PC-9 (cell line): ENCODE measurements around the gene EXOSC7. TPM values are rescaled to one million over a fixed set of nuclear protein-coding genes. Genes with fewer than 3 reads are reported as not detected.

ENCODE experiments used
- BruUV-seq: library from RNA; stranded (reverse); fragments of 400-500 nt; replicated peaks from 2 replicates; lab custom pipeline; 2021; lab: Mats Ljungman, UMichigan
- CTCF ChIA-PET: fragments of 300-600 bp; sonication (Branson Sonifier 250); formaldehyde crosslinking; loops from one replicate; lab custom pipeline; 2022; ENCODE audit warnings: antibody characterized with exemption; lab: Charles Lee
- POLR2A ChIA-PET: fragments of 300-600 bp; sonication (Branson Sonifier 250); formaldehyde crosslinking; loops from one replicate; lab custom pipeline; 2022; ENCODE audit warnings: antibody characterized with exemption; ENCODE audit not compliant: unreplicated experiment; lab: Charles Lee
- DNase-seq, 2 experiments: peaks; one replicate each; pipeline versions ENCODE4 v3.0.0 to v3.0.0-alpha.2; 2015 to 2022; ENCODE audit warnings: mixed read lengths in 1 of 2
- H2AFZ ChIP-seq: fragments of 200-600 bp; sonication (generic); 2 replicates; pipeline ENCODE4 v1.8.1; 2017; ENCODE audit warnings: antibody characterized with exemption
- H3F3A ChIP-seq: fragments of 200-600 bp; sonication (generic); 2 replicates; pipeline ENCODE4 v1.8.1; 2017; ENCODE audit warnings: antibody characterized with exemption, mild to moderate bottlenecking, low read depth; ENCODE audit not compliant: insufficient read depth
- H3K27ac ChIP-seq: fragments of 200-600 bp; sonication (generic); 2 replicates; pipeline ENCODE4 v1.6.1; 2016; ENCODE audit warnings: mixed run types
- H3K27me3 ChIP-seq: fragments of 200-600 bp; sonication (generic); 2 replicates; pipeline ENCODE4 v1.6.1; 2016; ENCODE audit warnings: low read depth, mixed run types; ENCODE audit not compliant: insufficient read depth
- H3K36me3 ChIP-seq: fragments of 200-600 bp; sonication (generic); 2 replicates; pipeline ENCODE4 v1.6.1; 2016; ENCODE audit warnings: low read depth, mixed run types
- H3K4me1 ChIP-seq: fragments of 200-600 bp; sonication (generic); replicated peaks from 2 replicates; pipeline ENCODE4 v1.6.1; 2016; ENCODE audit warnings: mixed run types; ENCODE audit not compliant: insufficient read depth
- H3K4me2 ChIP-seq: fragments of 200-600 bp; sonication (generic); 2 replicates; pipeline ENCODE4 v1.6.1; 2017; ENCODE audit warnings: mixed run types
- H3K4me3 ChIP-seq: fragments of 200-600 bp; sonication (generic); 2 replicates; pipeline ENCODE4 v1.6.1; 2016; ENCODE audit warnings: mixed run types
- H3K79me2 ChIP-seq: fragments of 200-600 bp; sonication (generic); 2 replicates; pipeline ENCODE4 v1.6.1; 2017; ENCODE audit warnings: low read depth, mixed run types
- H3K9me2 ChIP-seq: fragments of 200-600 bp; sonication (generic); 2 replicates; pipeline ENCODE4 v1.8.1; 2017; ENCODE audit warnings: mild to moderate bottlenecking; ENCODE audit not compliant: insufficient read depth
- H3K9me3 ChIP-seq: fragments of 200-600 bp; sonication (generic); 2 replicates; pipeline ENCODE4 v1.8.1; 2016; ENCODE audit warnings: low read depth; ENCODE audit not compliant: insufficient read depth
- H4K20me1 ChIP-seq: fragments of 200-600 bp; sonication (generic); 2 replicates; pipeline ENCODE4 v1.8.1; 2017; ENCODE audit not compliant: insufficient read depth
- EZH2 ChIP-seq: fragments of 200-600 bp; sonication (generic); IDR thresholded peaks from 2 replicates; pipeline ENCODE4 v1.8.0; 2017; ENCODE audit warnings: antibody characterized with exemption, low read depth
- intact Hi-C: fragments of 100-400 bp; cut with micrococcal nuclease; formaldehyde crosslinking; loops from one replicate; pipeline ENCODE4 v1.10.0; 2022; ENCODE audit not compliant: unreplicated experiment
- total RNA-seq: library from RNA; stranded (reverse); gene quantifications from 2 replicates; pipeline ENCODE4 v1.2.3, GENCODE V29; 2021
- TF ChIP-seq, protein P1 (sequence below): fragments of 200-600 bp; sonication (generic); conservative IDR thresholded peaks from 2 replicates; pipeline ENCODE4 v1.6.1; 2017; ENCODE audit warnings: mixed run types, antibody characterized with exemption, mild to moderate bottlenecking, moderate library complexity

Gene EXOSC7
- total RNA-seq, 1 experiment from 2014 or later: 56.2 TPM

DNA sequence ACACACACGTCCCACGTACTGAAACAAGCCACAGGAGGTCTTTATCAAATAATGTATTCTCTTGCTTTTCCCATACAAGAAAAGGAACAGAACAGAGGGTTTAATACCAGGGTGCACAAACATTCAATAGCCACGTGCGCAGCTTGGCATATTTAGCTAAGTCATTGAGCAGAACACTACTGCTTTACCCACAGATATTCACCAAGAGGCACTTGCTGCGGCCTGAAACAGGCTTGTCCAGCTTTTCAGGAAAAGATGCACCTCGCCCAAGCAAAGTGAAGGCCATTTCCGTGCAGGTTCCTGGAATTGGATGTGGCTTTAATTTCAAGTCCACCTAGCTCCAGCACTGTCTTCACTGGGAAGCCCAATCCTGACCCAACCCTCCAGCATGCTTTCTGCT, 17.7 kb upstream of the EXOSC7 start:
- H2AFZ ChIP-seq: no peak overlapping the region
- peaks cover 27% of the 10 kb centered on the region for H3F3A ChIP-seq
- POLR2A ChIA-PET: interaction anchor here (0.5 to 0.6 kb wide), 2 partner anchors 17 to 923 kb away, joined by 4 to 6 read pairs; no protein-coding TSS in a partner anchor
- H3K4me2 ChIP-seq: no peak overlapping the region
- CTCF ChIA-PET: no interaction called here
- no TSS peak for BruUV-seq
- DNase-seq: peak; percentile 35 to 43
- H3K9me2 ChIP-seq: no peaks in the 10 kb centered on the region
- H3K36me3 ChIP-seq: peaks cover 4% of the 10 kb centered on the region
- 0 out of 2 replicates have a peak, but pooled peaks cover 4% of the 10 kb centered on the region for H4K20me1 ChIP-seq
- H3K79me2 ChIP-seq: peaks cover 82% of the 10 kb centered on the region
- intact Hi-C loops: no loop called here
- H3K4me3 ChIP-seq: no peak overlapping the region
- H3K9me3 ChIP-seq: no peaks in the 10 kb centered on the region
- H3K27ac ChIP-seq: no peak overlapping the region
- no peaks in the 10 kb centered on the region for H3K27me3 ChIP-seq
- TF ChIP-seq, protein P1, sequence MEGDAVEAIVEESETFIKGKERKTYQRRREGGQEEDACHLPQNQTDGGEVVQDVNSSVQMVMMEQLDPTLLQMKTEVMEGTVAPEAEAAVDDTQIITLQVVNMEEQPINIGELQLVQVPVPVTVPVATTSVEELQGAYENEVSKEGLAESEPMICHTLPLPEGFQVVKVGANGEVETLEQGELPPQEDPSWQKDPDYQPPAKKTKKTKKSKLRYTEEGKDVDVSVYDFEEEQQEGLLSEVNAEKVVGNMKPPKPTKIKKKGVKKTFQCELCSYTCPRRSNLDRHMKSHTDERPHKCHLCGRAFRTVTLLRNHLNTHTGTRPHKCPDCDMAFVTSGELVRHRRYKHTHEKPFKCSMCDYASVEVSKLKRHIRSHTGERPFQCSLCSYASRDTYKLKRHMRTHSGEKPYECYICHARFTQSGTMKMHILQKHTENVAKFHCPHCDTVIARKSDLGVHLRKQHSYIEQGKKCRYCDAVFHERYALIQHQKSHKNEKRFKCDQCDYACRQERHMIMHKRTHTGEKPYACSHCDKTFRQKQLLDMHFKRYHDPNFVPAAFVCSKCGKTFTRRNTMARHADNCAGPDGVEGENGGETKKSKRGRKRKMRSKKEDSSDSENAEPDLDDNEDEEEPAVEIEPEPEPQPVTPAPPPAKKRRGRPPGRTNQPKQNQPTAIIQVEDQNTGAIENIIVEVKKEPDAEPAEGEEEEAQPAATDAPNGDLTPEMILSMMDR: no peak
- TF ChIP-seq EZH2: no peak
- H3K4me1 ChIP-seq: peaks cover 58% of the 10 kb centered on the region

GRCh38 chr3:44960387-44961026, 15.5 kb upstream of the EXOSC7 start:
- intact Hi-C loops: no loop called here
- H3K27ac ChIP-seq: no peak overlapping the region

DNA sequence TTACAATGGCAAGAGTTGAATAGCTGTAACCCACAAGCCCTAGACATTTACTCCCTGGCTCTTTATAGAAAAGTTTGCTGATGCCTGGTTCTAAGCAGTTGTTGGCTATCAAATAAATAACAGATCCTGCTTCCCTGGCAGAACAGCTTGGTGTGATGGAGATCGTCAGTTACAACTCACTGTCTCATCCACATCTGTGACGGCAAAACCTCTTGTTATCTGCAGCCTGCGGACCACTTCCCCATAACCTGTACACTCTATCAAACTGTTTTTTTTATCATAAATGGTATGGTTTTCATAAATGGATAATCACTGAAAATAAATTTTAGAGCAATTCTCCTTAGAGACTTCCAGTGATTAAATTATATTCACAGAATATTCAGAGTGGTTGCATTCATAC, 14.2 kb upstream of the EXOSC7 start:
- ChIA-PET CTCF (no interaction called here), POLR2A (no interaction called here)
- Histone ChIP-seq H4K20me1 (no peaks in the 10 kb centered on the region), H3K9me2 (no peaks in the 10 kb centered on the region), H3K4me1 (peaks cover 59% of the 10 kb centered on the region), H3K4me2 (peak overlapping the region; percentile 65), H3K79me2 (peaks cover 93% of the 10 kb centered on the region), H3K9me3 (no peaks in the 10 kb centered on the region), H3K27ac (no peak overlapping the region), H3F3A (peaks cover 25% of the 10 kb centered on the region), H2AFZ (no peak overlapping the region), H3K4me3 (no peak overlapping the region), H3K27me3 (no peaks in the 10 kb centered on the region), H3K36me3 (no peaks in the 10 kb centered on the region; the same call in 1 of the 2 replicates)
- intact Hi-C loops: no loop called here
- DNase-seq: no peak
- TF ChIP-seq, protein P1: no peak
- no peak for TF ChIP-seq EZH2
- no TSS peak for BruUV-seq

More at GRCh38 chr3:44960387-44961026, 15.5 kb upstream of the EXOSC7 start:
- no peaks in the 10 kb centered on the region for H3K9me2 ChIP-seq
- peaks cover 61% of the 10 kb centered on the region for H3K4me1 ChIP-seq
- H3K9me3 ChIP-seq: no peaks in the 10 kb centered on the region
- H4K20me1 ChIP-seq: no peaks in the 10 kb centered on the region
- ChIA-PET CTCF (no interaction called here), POLR2A (interaction anchor here (0.5 kb wide), 1 partner anchor 17 kb away, joined by 6 read pairs; no protein-coding TSS in a partner anchor)
- no peaks in the 10 kb centered on the region for H3K27me3 ChIP-seq
- TF ChIP-seq, protein P1: no peak
- no peak for TF ChIP-seq EZH2
- no peaks in the 10 kb centered on the region; the same call in 1 of the 2 replicates for H3K36me3 ChIP-seq
- peaks cover 20% of the 10 kb centered on the region for H3F3A ChIP-seq
- H3K4me2 ChIP-seq: no peak overlapping the region
- peak in 1 of 2 experiments; percentile 9 for DNase-seq
- BruUV-seq: no TSS peak
- peaks cover 90% of the 10 kb centered on the region for H3K79me2 ChIP-seq
- no peak overlapping the region for H3K4me3 ChIP-seq
- no peak overlapping the region for H2AFZ ChIP-seq
